Measurements from ENCODE around the gene SLC35B2.
A peak's percentile ranks its signal among the peaks of the same experiment; 100 is the strongest.

GRCh38 chr6:44246663-44247337, 10.5 kb downstream of the SLC35B2 start, which contains the start of gene HSP90AB1:
- TF ChIP-seq POLR2AphosphoS5 (IDR thresholded peaks at IDR 0.05), result peak; percentile 100
- peak in 2 of 3 donors; percentile 3 to 30 for TF ChIP-seq CTCF (IDR thresholded peaks at IDR 0.05)

Data from breast epithelium (tissue), 3 donors.